ENCODE data around the gene TTC21A. TPM values are rescaled to one million over a fixed set of nuclear protein-coding genes. Genes with fewer than 3 reads are reported as not detected.

TTC21A gene
- total RNA-seq, 5 donors from 2014 or later (not counting 1 experiment from before 2014, with no cell fraction given), result 3.5 to 12.4 (median 5.4) TPM

DNA sequence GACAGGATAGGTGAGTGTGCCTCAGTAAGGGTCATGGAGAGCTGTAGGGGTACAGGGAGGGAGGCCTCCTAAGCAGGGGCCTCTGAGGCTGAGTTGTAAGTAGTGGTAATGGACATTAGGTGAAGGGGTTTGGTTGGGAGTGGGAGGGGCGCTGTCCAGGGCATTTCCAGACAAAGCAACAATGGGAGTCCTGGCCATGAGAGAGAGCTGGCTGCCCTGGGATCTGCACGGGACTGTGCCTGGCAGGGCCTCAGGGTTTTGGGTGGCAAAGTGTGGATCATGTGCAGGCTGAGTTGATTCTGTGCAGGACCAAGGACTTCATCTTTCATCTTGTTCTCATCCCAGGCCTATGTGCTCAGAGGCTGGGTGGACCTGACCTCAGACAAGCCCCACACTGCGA lies 4.6 kb downstream of the TTC21A start:
- Histone ChIP-seq H3K36me3 (ENCODE audit: control insufficient read depth in 2 of 2, extremely low read depth in 1 of 2, insufficient read depth in 1 of 2, low read length in 1 of 2) (no peaks in the 10 kb centered on the region), H3K27ac (ENCODE audit: low read length) (no peak overlapping the region), H3K4me1 (ENCODE audit: control insufficient read depth in 1 of 2, extremely low read depth in 1 of 2, insufficient read depth in 2 of 2, low read length in 2 of 2) (peaks cover 3 to 17% of the 10 kb centered on the region in 2 experiments), H3K27me3 (replicated peaks in 1 of 2; ENCODE audit: control insufficient read depth in 2 of 2, extremely low read depth in 1 of 2, insufficient read depth in 2 of 2, low read length in 1 of 2) (no peaks in the 10 kb centered on the region), H3K4me3 (ENCODE audit: control insufficient read depth in 1 of 2, extremely low read depth in 1 of 2, low read length in 1 of 2) (no peak overlapping the region), H3K9me3 (no peaks in the 10 kb centered on the region)
- no peaks in the 10 kb centered on the region for H3K27me3 Mint-ChIP-seq
- H3K9me3 Mint-ChIP-seq, result no peaks in the 10 kb centered on the region
- H3K36me3 Mint-ChIP-seq, result no peaks in the 10 kb centered on the region
- H3K27ac Mint-ChIP-seq, result no peak overlapping the region
- DNase-seq (no peak), ATAC-seq (replicated peaks in 1 of 4) (no peak)
- ChIA-PET CTCF (no interaction called here), POLR2A (no interaction called here)
- 94% methylated on average over 3 of the region's 3 CpGs for WGBS (ENCODE audit: insufficient coverage)
- H3K4me3 Mint-ChIP-seq, result no peak overlapping the region
- peaks cover 19 to 21% (median 20%) of the 10 kb centered on the region in 3 donors for H3K4me1 Mint-ChIP-seq

DNA sequence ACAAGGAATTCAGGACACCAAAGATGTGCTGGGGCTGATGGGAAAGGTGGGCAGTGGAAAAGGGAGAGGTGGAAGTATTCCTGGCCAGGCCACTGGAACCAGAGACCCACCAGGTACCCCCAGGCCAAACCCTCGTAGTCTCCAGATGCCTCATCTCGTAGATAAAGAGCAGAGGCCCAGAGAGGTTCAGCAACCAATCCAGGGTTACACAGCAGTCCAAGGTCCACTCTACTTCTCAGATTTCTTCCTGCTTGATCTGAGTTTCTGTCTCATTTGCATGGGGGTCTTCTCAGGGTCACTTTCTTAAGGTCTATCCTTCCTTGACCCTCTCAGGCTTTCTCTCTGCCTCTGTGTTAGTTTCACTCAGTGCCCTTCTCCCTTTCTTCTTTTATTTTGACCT lies 5.1 kb downstream of the TTC21A start:
- no peak for ATAC-seq (replicated peaks in 1 of 4)
- Mint-ChIP-seq H3K36me3 (peaks cover 1% of the 10 kb centered on the region), H3K4me3 (no peak overlapping the region), H3K9me3 (no peaks in the 10 kb centered on the region), H3K4me1 (peaks cover 19 to 20% (median 20%) of the 10 kb centered on the region in 3 donors), H3K27me3 (no peaks in the 10 kb centered on the region), H3K27ac (no peak overlapping the region)
- CTCF ChIA-PET, result no interaction called here
- no peak for DNase-seq
- Histone ChIP-seq H3K27ac (ENCODE audit: low read length) (no peak overlapping the region), H3K4me3 (ENCODE audit: control insufficient read depth in 1 of 2, extremely low read depth in 1 of 2, low read length in 1 of 2) (no peak overlapping the region), H3K36me3 (ENCODE audit: control insufficient read depth in 2 of 2, extremely low read depth in 1 of 2, insufficient read depth in 1 of 2, low read length in 1 of 2) (no peaks in the 10 kb centered on the region), H3K27me3 (replicated peaks in 1 of 2; ENCODE audit: control insufficient read depth in 2 of 2, extremely low read depth in 1 of 2, insufficient read depth in 2 of 2, low read length in 1 of 2) (no peaks in the 10 kb centered on the region), H3K4me1 (ENCODE audit: control insufficient read depth in 1 of 2, extremely low read depth in 1 of 2, insufficient read depth in 2 of 2, low read length in 2 of 2) (peaks cover 3 to 17% of the 10 kb centered on the region in 2 experiments), H3K9me3 (no peaks in the 10 kb centered on the region)
- POLR2A ChIA-PET, result no interaction called here
- WGBS (ENCODE audit: insufficient coverage), result 93% methylated on average over 2 of the region's 2 CpGs

DNA sequence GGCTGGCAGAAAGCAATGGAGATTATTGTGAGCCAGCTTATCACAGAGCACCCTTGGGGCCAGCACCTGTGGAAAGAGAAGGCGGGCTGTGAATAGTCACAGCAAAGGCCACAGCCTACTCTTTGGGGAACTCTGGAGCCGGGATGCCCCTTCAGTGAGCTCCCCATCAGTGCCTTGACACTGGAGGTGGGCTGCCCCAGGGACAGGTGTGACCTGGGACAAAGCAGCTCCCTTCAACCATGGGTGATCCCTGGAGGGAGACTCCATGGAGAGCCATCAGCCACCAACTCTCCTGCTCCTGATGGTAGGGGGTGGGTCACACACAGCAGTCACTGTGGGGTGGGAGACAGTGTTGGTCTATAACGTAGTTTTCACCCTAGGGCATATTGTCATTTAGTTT lies 5.8 kb downstream of the TTC21A start:
- Mint-ChIP-seq H3K9me3 (no peaks in the 10 kb centered on the region), H3K27me3 (no peaks in the 10 kb centered on the region), H3K4me1 (peaks cover 11 to 12% (median 12%) of the 10 kb centered on the region in 3 donors), H3K36me3 (peaks cover 9% of the 10 kb centered on the region), H3K4me3 (no peak overlapping the region), H3K27ac (no peak overlapping the region)
- no peak overlapping the region for H3K27ac ChIP-seq (ENCODE audit: low read length)
- no peak for DNase-seq
- H3K36me3 ChIP-seq (ENCODE audit: control insufficient read depth in 2 of 2, extremely low read depth in 1 of 2, insufficient read depth in 1 of 2, low read length in 1 of 2), result no peaks in the 10 kb centered on the region
- no peak overlapping the region for H3K4me3 ChIP-seq (ENCODE audit: control insufficient read depth in 1 of 2, extremely low read depth in 1 of 2, low read length in 1 of 2)
- POLR2A ChIA-PET, result no interaction called here
- 100% methylated on average over 2 of the region's 3 CpGs for WGBS (ENCODE audit: insufficient coverage)
- H3K9me3 ChIP-seq, result no peaks in the 10 kb centered on the region
- peaks cover 0 to 10% of the 10 kb centered on the region in 2 experiments for H3K4me1 ChIP-seq (ENCODE audit: control insufficient read depth in 1 of 2, extremely low read depth in 1 of 2, insufficient read depth in 2 of 2, low read length in 2 of 2)
- CTCF ChIA-PET, result interaction anchor here in 1 of 2 donors (0.5 kb wide), 1 partner anchor 271 kb away, joined by 6 read pairs; no protein-coding TSS in a partner anchor
- ATAC-seq (replicated peaks in 1 of 4), result no peak
- H3K27me3 ChIP-seq (replicated peaks in 1 of 2; ENCODE audit: control insufficient read depth in 2 of 2, extremely low read depth in 1 of 2, insufficient read depth in 2 of 2, low read length in 1 of 2), result no peaks in the 10 kb centered on the region

DNA sequence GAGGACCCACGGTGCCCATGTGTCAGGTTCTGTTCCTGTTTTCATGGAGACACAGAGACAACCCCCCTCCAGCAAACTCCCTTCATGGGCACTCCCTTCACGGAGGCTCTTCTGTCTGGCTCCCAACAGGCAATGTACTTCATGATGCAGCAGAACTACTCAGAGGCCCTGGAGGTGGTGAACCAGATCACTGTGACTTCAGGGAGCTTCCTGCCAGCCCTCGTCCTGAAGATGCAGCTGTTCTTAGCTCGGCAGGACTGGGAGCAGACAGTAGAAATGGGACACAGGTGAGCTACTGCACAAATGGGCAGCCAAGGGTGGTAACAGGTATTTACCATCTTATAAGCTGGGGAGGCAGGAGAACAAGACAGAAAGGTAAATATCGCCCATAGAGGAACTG lies 7.0 kb downstream of the TTC21A start:
- Mint-ChIP-seq H3K4me1 (peaks cover 0 to under 1% (median under 1%) of the 10 kb centered on the region in 3 donors), H3K27ac (no peak overlapping the region), H3K4me3 (no peak overlapping the region), H3K36me3 (peaks cover 14% of the 10 kb centered on the region), H3K27me3 (no peaks in the 10 kb centered on the region), H3K9me3 (no peaks in the 10 kb centered on the region)
- Histone ChIP-seq H3K4me1 (ENCODE audit: control insufficient read depth in 1 of 2, extremely low read depth in 1 of 2, insufficient read depth in 2 of 2, low read length in 2 of 2) (no peaks in the 10 kb centered on the region), H3K27ac (ENCODE audit: low read length) (no peak overlapping the region), H3K4me3 (ENCODE audit: control insufficient read depth in 1 of 2, extremely low read depth in 1 of 2, low read length in 1 of 2) (no peak overlapping the region), H3K9me3 (no peaks in the 10 kb centered on the region), H3K27me3 (replicated peaks in 1 of 2; ENCODE audit: control insufficient read depth in 2 of 2, extremely low read depth in 1 of 2, insufficient read depth in 2 of 2, low read length in 1 of 2) (no peaks in the 10 kb centered on the region), H3K36me3 (ENCODE audit: control insufficient read depth in 2 of 2, extremely low read depth in 1 of 2, insufficient read depth in 1 of 2, low read length in 1 of 2) (no peaks in the 10 kb centered on the region)
- ChIA-PET POLR2A (interaction anchor here in 1 of 2 donors (0.5 kb wide), 1 partner anchor 33 kb away, joined by 6 read pairs; no protein-coding TSS in a partner anchor), CTCF (no interaction called here)
- ATAC-seq (replicated peaks in 1 of 4) (no peak), DNase-seq (no peak)
- 82% methylated on average over 5 of the region's 5 CpGs for WGBS (ENCODE audit: insufficient coverage)

DNA sequence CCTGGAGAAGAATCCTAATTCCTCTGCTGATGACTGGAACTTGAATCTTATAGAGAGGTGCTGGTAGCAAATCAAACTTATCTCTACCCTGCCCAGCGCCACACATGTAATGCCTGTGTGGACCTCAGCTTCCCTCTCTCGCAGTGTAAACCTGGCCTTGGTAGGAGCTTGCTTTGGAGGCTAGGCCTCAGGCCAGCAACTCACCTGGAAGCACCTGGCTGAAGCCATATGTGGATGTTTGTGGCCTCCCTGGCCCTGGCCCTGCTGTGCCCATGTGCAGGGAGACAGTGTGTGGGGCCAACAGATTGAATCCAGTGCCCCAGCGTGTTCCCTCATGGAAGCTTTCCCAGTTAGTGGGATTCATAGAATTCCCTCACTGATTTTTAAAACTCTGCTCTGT lies 8.4 kb downstream of the TTC21A start:
- H3K9me3 Mint-ChIP-seq, result no peaks in the 10 kb centered on the region
- no peaks in the 10 kb centered on the region for H3K27me3 Mint-ChIP-seq
- 100% methylated on average over 1 of the region's 3 CpGs for WGBS (ENCODE audit: insufficient coverage)
- no peak for DNase-seq
- ATAC-seq (replicated peaks in 1 of 4), result no peak
- peaks cover 14% of the 10 kb centered on the region for H3K36me3 Mint-ChIP-seq
- Histone ChIP-seq H3K9me3 (no peaks in the 10 kb centered on the region), H3K27me3 (replicated peaks in 1 of 2; ENCODE audit: control insufficient read depth in 2 of 2, extremely low read depth in 1 of 2, insufficient read depth in 2 of 2, low read length in 1 of 2) (peaks cover 0 to 3% of the 10 kb centered on the region in 2 experiments), H3K4me1 (ENCODE audit: control insufficient read depth in 1 of 2, extremely low read depth in 1 of 2, insufficient read depth in 2 of 2, low read length in 2 of 2) (no peaks in the 10 kb centered on the region), H3K36me3 (ENCODE audit: control insufficient read depth in 2 of 2, extremely low read depth in 1 of 2, insufficient read depth in 1 of 2, low read length in 1 of 2) (no peaks in the 10 kb centered on the region), H3K4me3 (ENCODE audit: control insufficient read depth in 1 of 2, extremely low read depth in 1 of 2, low read length in 1 of 2) (no peak overlapping the region), H3K27ac (ENCODE audit: low read length) (no peak overlapping the region)
- ChIA-PET CTCF (interaction anchor here in 1 of 2 donors (0.6 kb wide), 1 partner anchor 58 kb away, joined by 4 read pairs; no protein-coding TSS in a partner anchor), POLR2A (interaction anchor here in 1 of 2 donors (0.6 to 0.7 kb wide), 2 partner anchors 10 to 97 kb away, joined by 3 read pairs; no protein-coding TSS in a partner anchor)
- no peak overlapping the region for H3K4me3 Mint-ChIP-seq
- no peaks in the 10 kb centered on the region for H3K4me1 Mint-ChIP-seq
- no peak overlapping the region for H3K27ac Mint-ChIP-seq

DNA sequence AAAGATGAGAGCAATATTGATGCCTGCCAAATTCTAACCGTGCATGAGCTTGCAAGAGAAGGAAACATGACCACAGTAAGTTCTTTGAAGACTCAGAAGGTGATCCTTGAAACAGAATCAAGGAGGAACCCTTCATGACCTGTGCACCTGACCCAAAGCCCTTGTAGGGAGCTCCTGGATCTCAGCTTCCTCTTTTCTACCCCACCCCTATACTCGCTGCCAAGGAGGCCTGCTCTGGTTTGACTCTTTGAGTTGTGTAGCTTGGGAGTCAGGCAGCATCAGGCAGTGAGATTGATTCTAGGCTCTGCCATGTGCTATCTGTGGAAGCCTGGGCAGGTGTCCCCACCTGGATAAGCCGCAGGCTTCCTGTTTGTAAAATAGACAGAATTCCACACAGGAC lies 10.6 kb downstream of the TTC21A start:
- WGBS (ENCODE audit: insufficient coverage), result 20% methylated on average over 1 of the region's 3 CpGs
- Mint-ChIP-seq H3K9me3 (no peaks in the 10 kb centered on the region), H3K4me1 (peaks cover 0 to 7% (median 0%) of the 10 kb centered on the region in 3 donors), H3K27me3 (no peaks in the 10 kb centered on the region), H3K4me3 (no peak overlapping the region), H3K27ac (no peak overlapping the region), H3K36me3 (peaks cover 14% of the 10 kb centered on the region)
- H3K27ac ChIP-seq (ENCODE audit: low read length), result no peak overlapping the region
- H3K36me3 ChIP-seq (ENCODE audit: control insufficient read depth in 2 of 2, extremely low read depth in 1 of 2, insufficient read depth in 1 of 2, low read length in 1 of 2), result no peaks in the 10 kb centered on the region
- H3K9me3 ChIP-seq, result no peaks in the 10 kb centered on the region
- DNase-seq (no peak), ATAC-seq (replicated peaks in 1 of 4) (no peak)
- POLR2A ChIA-PET, result no interaction called here
- H3K27me3 ChIP-seq (replicated peaks in 1 of 2; ENCODE audit: control insufficient read depth in 2 of 2, extremely low read depth in 1 of 2, insufficient read depth in 2 of 2, low read length in 1 of 2), result peaks cover 0 to 9% of the 10 kb centered on the region in 2 experiments
- CTCF ChIA-PET, result interaction anchor here in 1 of 2 donors (0.5 to 1.3 kb wide), 3 partner anchors 8 to 174 kb away, joined by 3 to 4 read pairs (median 3); no protein-coding TSS in a partner anchor
- no peaks in the 10 kb centered on the region for H3K4me1 ChIP-seq (ENCODE audit: control insufficient read depth in 1 of 2, extremely low read depth in 1 of 2, insufficient read depth in 2 of 2, low read length in 2 of 2)
- H3K4me3 ChIP-seq (ENCODE audit: control insufficient read depth in 1 of 2, extremely low read depth in 1 of 2, low read length in 1 of 2), result no peak overlapping the region

Data from T-cell (primary cell).